NB4 (cell line): ENCODE measurements around the gene GOLGA6L10.
"Not testable (repeated sequence)": the region's sequence is repeated elsewhere in the genome, so short reads cannot be mapped to it uniquely, and the experiment has no call there.

ENCODE experiments used
- CTCF ChIP-seq: IDR thresholded peaks from one replicate; pipeline ENCODE4 v1.5.1; 2012; ENCODE audit warnings: low read depth, low read length
- MAX ChIP-seq: IDR thresholded peaks from 2 replicates; pipeline ENCODE4 v1.6.1; 2011; ENCODE audit warnings: low read depth, low read length
- POLR2A ChIP-seq: IDR thresholded peaks from 2 replicates; pipeline ENCODE4 v1.6.1; 2011; ENCODE audit warnings: mild to moderate bottlenecking; ENCODE audit not compliant: insufficient read length; ENCODE audit errors: extremely low read depth

GRCh38 chr15:82365692-82366323, 16.5 kb upstream of the GOLGA6L10 start:
- TF ChIP-seq CTCF, POLR2A, MAX: not testable (repeated sequence)
